Activated naive CD4-positive, alpha-beta T cell treated with anti-CD3 and anti-CD28 coated beads, Interleukin-2, amount 50 U/mL, for 72 hours (primary cell): ENCODE results near the gene ADRA1B. TPM values are rescaled to one million over a fixed set of nuclear protein-coding genes. Genes with fewer than 3 reads are reported as not detected.
"Not testable (repeated sequence)": the region's sequence is repeated elsewhere in the genome, so short reads cannot be mapped to it uniquely, and the experiment has no call there.

Experiments
- ATAC-seq, 2 donors: fragments of 150-1000 bp; cut with Tn5 transposase; 2 replicates each; pipeline ENCODE4 v1.10.0; 2021; ENCODE audit warnings: mild to moderate bottlenecking in 2 of 2, moderate library complexity in 2 of 2
- DNase-seq, 2 donors: peaks; one replicate each; pipeline ENCODE4 v3.0.0; 2021 to 2022; ENCODE audit warnings: low spot score in 2 of 2
- H3K27ac Mint-ChIP-seq, 2 donors: one replicate each; pipeline ENCODE4 v1.8.0; 2022; ENCODE audit warnings: mild to moderate bottlenecking in 2 of 2, mixed read lengths in 2 of 2
- H3K36me3 Mint-ChIP-seq, 2 donors: one replicate each; pipeline ENCODE4 v1.8.0; 2022; ENCODE audit warnings: mixed read lengths in 2 of 2
- H3K9me3 Mint-ChIP-seq, 2 donors: one replicate each; pipeline ENCODE4 v1.8.0; 2022; ENCODE audit warnings: mixed read lengths in 2 of 2
- total RNA-seq, 2 donors: library from RNA; stranded (reverse); gene quantifications; one replicate each; pipeline ENCODE4 v1.2.3, GENCODE V29; 2022

ADRA1B gene
- total RNA-seq, 2 donors from 2014 or later, result not detected

DNA sequence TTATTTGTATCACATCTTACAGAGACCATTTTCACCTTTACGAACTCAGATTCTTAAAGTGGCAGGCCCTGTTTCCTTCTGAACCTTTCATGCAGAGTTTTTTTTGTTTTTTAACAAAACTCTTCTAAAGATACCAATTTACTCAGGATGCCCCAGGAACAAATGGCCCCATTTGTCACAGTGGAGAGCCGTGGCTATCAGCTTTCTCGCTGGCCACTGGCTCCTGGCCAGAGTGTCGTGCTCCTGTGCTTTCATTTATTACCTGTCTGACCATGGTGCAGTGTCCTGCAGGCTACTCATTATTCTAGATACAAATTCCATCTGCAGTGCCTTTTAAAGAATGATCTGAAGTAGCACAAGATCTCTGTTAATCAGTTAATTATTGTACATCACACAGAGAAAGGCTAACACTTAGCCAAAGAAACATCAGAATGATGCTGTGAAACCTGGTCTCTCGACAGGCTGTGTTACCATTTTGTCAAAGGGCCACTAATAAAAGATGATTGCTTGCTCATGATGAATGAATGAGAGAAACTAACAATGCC is 27.8 kb downstream of the ADRA1B start:
- DNase-seq (no peak), ATAC-seq (no peak)
- Mint-ChIP-seq H3K36me3 (no peaks in the 10 kb centered on the region), H3K27ac (peak overlapping the region in 1 of 2 donors; percentile 24), H3K9me3 (no peaks in the 10 kb centered on the region)

- ATAC-seq (no peak), DNase-seq (no peak)
- Mint-ChIP-seq H3K9me3 (no peaks in the 10 kb centered on the region), H3K36me3 (no peaks in the 10 kb centered on the region), H3K27ac (no peak overlapping the region)
These were observed 29.1 kb downstream of the ADRA1B start for GRCh38 chr5:159945359-159945758.

DNA sequence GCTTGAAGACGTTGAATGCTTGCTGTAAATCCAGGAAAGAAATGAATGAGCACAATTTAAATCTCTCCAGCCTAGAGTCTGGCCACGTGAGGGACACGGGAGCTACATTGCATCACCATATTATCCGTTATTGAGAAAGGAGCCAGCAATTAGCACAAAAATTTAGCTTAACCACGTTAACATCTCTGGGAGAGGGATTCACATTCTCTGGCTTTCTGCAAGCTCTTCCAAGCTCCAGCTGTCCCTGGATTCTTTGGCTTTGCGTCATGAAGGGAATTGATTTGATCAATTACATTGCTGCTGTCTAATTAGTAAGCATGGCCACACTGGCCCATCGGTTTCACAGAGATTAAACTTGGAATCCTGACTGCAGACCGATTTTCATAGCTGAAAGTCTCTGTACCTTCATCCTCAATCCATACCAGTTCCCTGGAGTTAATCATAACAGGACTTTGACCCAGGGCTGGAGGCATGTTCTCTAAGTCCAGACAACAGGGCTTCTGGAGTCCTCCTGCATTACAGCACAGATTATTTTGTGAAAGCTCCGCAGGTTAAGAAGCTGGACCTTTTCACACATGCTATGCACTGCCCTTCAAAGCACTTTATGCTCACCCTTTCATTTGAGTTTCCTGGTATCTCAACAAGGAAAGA is 31.6 kb downstream of the ADRA1B start:
- Mint-ChIP-seq H3K9me3 (no peaks in the 10 kb centered on the region), H3K27ac (no peak overlapping the region), H3K36me3 (no peaks in the 10 kb centered on the region)
- ATAC-seq, result no peak
- DNase-seq, result no peak

DNA sequence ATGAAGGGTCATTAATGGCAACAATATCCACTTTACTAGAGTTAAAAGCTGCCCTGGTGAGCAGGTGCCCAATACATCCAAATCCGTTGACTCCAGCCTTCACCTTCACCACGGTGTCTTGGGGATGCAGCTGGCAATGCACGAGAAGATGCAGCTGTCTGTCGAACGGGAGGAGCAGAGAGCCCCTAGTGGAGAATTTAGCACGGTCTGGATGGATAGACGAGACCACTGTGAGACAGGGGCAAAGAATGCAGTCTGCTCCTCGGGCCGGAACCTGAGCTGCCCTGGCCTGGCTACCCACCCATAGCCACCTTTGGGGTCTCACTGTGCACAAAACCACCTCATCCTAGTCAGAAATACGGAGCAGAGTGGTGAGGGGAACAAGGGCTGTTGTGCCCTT is 35.1 kb downstream of the ADRA1B start:
- H3K27ac Mint-ChIP-seq, result no peak overlapping the region
- ATAC-seq (no peak), DNase-seq (no peak)
- H3K9me3 Mint-ChIP-seq, result no peaks in the 10 kb centered on the region
- no peaks in the 10 kb centered on the region for H3K36me3 Mint-ChIP-seq

DNA sequence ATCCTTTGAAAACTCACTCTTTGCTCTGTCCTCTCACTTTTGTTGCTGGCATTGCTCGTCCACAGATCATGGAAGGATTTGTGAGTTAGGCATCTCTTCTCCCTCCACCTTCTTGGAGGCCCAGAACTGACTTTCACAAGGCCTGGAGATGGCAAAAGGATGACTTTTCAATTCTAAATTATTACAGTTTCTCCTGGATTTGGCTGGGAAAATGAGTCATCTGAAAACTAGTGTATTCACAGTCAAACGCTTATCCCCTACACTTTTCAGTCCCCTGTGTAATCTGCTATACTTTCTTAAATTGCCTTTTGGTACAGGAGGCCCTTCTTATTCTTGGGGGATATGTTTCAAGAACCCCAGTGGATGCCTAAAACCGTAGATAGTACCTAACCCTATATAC is 35.6 kb downstream of the ADRA1B start:
- H3K27ac Mint-ChIP-seq, result no peak overlapping the region
- DNase-seq, result no peak
- H3K36me3 Mint-ChIP-seq, result no peaks in the 10 kb centered on the region
- no peak for ATAC-seq
- H3K9me3 Mint-ChIP-seq, result no peaks in the 10 kb centered on the region

DNA sequence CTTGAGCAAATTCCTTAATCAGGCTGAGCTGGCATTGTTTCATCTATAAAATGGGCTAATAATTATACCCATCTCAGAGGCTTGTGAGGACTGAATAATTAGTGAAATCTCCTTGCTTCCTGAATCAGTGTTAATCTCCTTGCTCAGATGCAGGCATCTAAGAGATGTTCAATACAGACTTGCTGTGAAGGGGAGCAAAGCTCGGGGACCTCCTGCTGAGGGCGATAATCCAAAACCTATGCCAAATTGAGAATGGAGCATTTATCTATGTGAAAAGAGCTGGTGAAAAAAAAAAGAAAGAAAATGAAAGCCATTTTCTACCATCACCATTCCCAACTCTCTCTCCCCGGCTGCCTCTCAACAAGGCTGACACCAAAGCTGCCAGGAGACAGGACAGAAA is 37.3 kb downstream of the ADRA1B start:
- Mint-ChIP-seq H3K27ac (no peak overlapping the region), H3K36me3 (no peaks in the 10 kb centered on the region), H3K9me3 (no peaks in the 10 kb centered on the region)
- no peak for ATAC-seq
- no peak for DNase-seq

DNA sequence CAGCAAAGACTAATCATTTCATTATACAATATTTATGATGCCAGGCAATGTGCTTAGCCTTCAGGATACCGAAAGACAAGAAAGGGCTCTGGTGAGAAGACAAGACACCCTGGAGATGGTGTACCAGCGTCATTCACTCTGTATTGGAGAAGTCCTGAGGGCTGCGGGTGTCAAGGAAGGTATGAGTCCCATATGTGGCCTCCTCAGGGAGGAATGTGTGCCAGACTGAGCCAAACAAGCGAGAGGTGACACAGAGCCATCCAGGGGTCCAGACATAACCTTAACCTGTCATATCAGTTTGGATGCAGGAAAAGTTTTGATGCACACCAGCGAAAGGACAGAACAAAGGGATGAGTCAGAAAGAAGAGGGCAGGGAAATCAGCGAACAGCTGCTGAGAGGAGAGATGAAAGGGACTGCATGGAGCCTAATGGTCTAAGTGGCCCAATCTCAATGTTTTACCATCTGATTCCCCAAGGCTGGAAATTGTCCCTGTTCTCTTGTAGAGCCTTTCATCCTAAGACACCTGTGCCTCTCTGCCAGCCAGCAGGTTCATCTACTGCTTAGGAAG is 38.9 kb downstream of the ADRA1B start:
- no peak for ATAC-seq
- Mint-ChIP-seq H3K36me3 (no peaks in the 10 kb centered on the region), H3K27ac (no peak overlapping the region), H3K9me3 (no peaks in the 10 kb centered on the region)
- no peak for DNase-seq

- no peaks in the 10 kb centered on the region for H3K9me3 Mint-ChIP-seq
- H3K27ac Mint-ChIP-seq, result no peak overlapping the region
- DNase-seq (no peak), ATAC-seq (no peak)
- H3K36me3 Mint-ChIP-seq, result no peaks in the 10 kb centered on the region
These were observed 39.8 kb downstream of the ADRA1B start for GRCh38 chr5:159956074-159956473.

- DNase-seq (no peak), ATAC-seq (no peak)
- H3K27ac Mint-ChIP-seq, result no peak overlapping the region
- H3K36me3 Mint-ChIP-seq, result no peaks in the 10 kb centered on the region
- H3K9me3 Mint-ChIP-seq, result no peaks in the 10 kb centered on the region
These were observed 45.2 kb downstream of the ADRA1B start for GRCh38 chr5:159961176-159962160.

DNA sequence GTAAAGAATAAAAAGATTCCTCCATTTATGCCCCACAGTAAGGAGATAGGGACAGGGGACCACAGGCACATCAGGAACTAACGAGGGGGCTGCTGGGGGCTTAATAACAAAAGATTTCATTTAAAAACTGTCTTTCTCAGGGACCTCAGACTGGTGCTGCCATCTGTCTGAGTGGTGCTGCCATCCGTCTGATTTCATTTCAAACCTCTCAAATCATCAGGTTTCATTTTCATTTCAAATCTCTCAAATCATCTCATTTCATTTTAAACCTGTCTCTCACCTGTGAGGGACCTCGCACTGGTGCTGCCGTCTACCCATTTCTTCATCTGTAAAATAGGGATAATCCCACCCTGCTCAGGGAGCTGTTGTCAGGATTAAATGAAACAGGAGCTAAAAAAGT is 45.9 kb downstream of the ADRA1B start:
- Mint-ChIP-seq H3K36me3 (no peaks in the 10 kb centered on the region), H3K9me3 (no peaks in the 10 kb centered on the region), H3K27ac (no peak overlapping the region)
- ATAC-seq (no peak), DNase-seq (no peak)

- no peaks in the 10 kb centered on the region for H3K9me3 Mint-ChIP-seq
- no peak for DNase-seq
- no peak for ATAC-seq
- H3K27ac Mint-ChIP-seq, result no peak overlapping the region
- H3K36me3 Mint-ChIP-seq, result no peaks in the 10 kb centered on the region
These were observed 47.7 kb downstream of the ADRA1B start for GRCh38 chr5:159963935-159964334.

- DNase-seq, result peak in 1 of 2 donors; percentile 30
- peak; percentile 39 to 64 for ATAC-seq
These were observed 49.0 kb downstream of the ADRA1B start for GRCh38 chr5:159965031-159965837.

DNA sequence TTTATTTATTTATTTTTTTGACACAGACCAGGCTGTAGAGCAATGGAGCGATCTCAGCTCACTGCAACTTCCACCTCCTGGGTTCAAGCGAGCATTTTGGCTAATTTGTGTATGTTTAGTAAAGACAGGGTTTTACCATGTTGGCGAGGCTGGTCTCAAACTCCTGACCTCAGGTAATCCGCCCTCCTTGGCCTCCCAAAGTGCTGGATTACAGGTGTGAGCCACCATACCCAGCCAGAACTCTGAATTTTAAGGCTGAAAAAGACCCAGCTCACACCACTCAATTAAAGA is 49.5 kb downstream of the ADRA1B start:
- not testable (repeated sequence) for H3K36me3 Mint-ChIP-seq, DNase-seq, H3K9me3 Mint-ChIP-seq, ATAC-seq, H3K27ac Mint-ChIP-seq

More at GRCh38 chr5:159965031-159965837, 49.0 kb downstream of the ADRA1B start:
- no peak overlapping the region for H3K27ac Mint-ChIP-seq
- no peaks in the 10 kb centered on the region for H3K36me3 Mint-ChIP-seq
- H3K9me3 Mint-ChIP-seq, result no peaks in the 10 kb centered on the region

- Mint-ChIP-seq H3K36me3 (peaks cover 0 to 26% of the 10 kb centered on the region in 2 donors), H3K9me3 (no peaks in the 10 kb centered on the region), H3K27ac (no peak overlapping the region)
- DNase-seq (no peak), ATAC-seq (no peak)
These were observed 53.7 kb downstream of the ADRA1B start for GRCh38 chr5:159969966-159970365.

GRCh38 chr5:159971038-159971437 is 54.8 kb downstream of the ADRA1B start:
- H3K27ac Mint-ChIP-seq, result no peak overlapping the region
- H3K9me3 Mint-ChIP-seq, result no peaks in the 10 kb centered on the region
- DNase-seq (no peak), ATAC-seq (no peak)
- H3K36me3 Mint-ChIP-seq, result peaks cover 0 to 26% of the 10 kb centered on the region in 2 donors

GRCh38 chr5:159971514-159971913 is 55.2 kb downstream of the ADRA1B start:
- no peak overlapping the region for H3K27ac Mint-ChIP-seq
- H3K36me3 Mint-ChIP-seq, result peaks cover 0 to 26% of the 10 kb centered on the region in 2 donors
- DNase-seq (no peak), ATAC-seq (no peak)
- no peaks in the 10 kb centered on the region for H3K9me3 Mint-ChIP-seq
